Keratinocyte (primary cell): Measurements from ENCODE around the gene C14orf93. TPM values are rescaled to one million over a fixed set of nuclear protein-coding genes. Genes with fewer than 3 reads are reported as not detected.

Experiments
- DNase-seq: peaks from one replicate; pipeline ENCODE4 v3.0.0-alpha.2; 2011; ENCODE audit warnings: low read depth, missing footprints, low spot score
- FAIRE-seq: peaks from 2 replicates; lab custom pipeline; 2011; peaks lifted over from hg19 to GRCh38; lab: Jason Lieb, UNC
- H2AFZ ChIP-seq: 2 replicates; pipeline ENCODE4 v1.6.0; 2012; ENCODE audit warnings: low read length, control low read depth, inconsistent platforms; ENCODE audit not compliant: control insufficient read depth
- H3K27ac ChIP-seq: 2 replicates; pipeline ENCODE4 v1.5.1; 2011; ENCODE audit warnings: low read length; ENCODE audit not compliant: control insufficient read depth, insufficient read depth
- H3K27me3 ChIP-seq: 3 replicates; pipeline ENCODE4 v1.6.0; 2011; ENCODE audit warnings: low read length; ENCODE audit not compliant: control insufficient read depth, insufficient read depth; ENCODE audit errors: extremely low read depth
- H3K36me3 ChIP-seq, 2 experiments: 2 replicates in 1 of 2; 3 replicates in 1 of 2; pipeline ENCODE4 v1.5.1; 2011; ENCODE audit warnings: low read length in 2 of 2, mild to moderate bottlenecking in 1 of 2; ENCODE audit not compliant: control insufficient read depth in 2 of 2, insufficient read depth in 2 of 2; ENCODE audit errors: extremely low read depth in 1 of 2
- H3K4me1 ChIP-seq: 3 replicates; pipeline ENCODE4 v1.5.1; 2011; ENCODE audit warnings: low read length; ENCODE audit not compliant: control insufficient read depth, insufficient read depth; ENCODE audit errors: extremely low read depth
- H3K4me2 ChIP-seq: 3 replicates; pipeline ENCODE4 v1.6.0; 2011; ENCODE audit warnings: low read depth, low read length; ENCODE audit not compliant: control insufficient read depth, insufficient read depth; ENCODE audit errors: extremely low read depth
- H3K4me3 ChIP-seq, 3 experiments: fragments of 200-600 bp in 1 of 3; sonication (generic) in 1 of 3; 2 replicates in 2 of 3; 3 replicates in 1 of 3; pipeline ENCODE4 v1.5.1; 2011 to 2016; ENCODE audit warnings: low read length in 3 of 3, mild to moderate bottlenecking in 3 of 3, control low read depth in 2 of 3, inconsistent platforms in 1 of 3, low read depth in 1 of 3, mixed read lengths in 1 of 3, mixed run types in 1 of 3, moderate library complexity in 1 of 3; ENCODE audit not compliant: control insufficient read depth in 2 of 3, insufficient read depth in 2 of 3; ENCODE audit errors: extremely low read depth in 1 of 3
- H3K79me2 ChIP-seq: 2 replicates; pipeline ENCODE4 v1.6.0; 2012; ENCODE audit warnings: low read length; ENCODE audit not compliant: control insufficient read depth, insufficient read depth
- H3K9ac ChIP-seq: 3 replicates; pipeline ENCODE4 v1.6.0; 2011; ENCODE audit warnings: low read length; ENCODE audit not compliant: control insufficient read depth, insufficient read depth; ENCODE audit errors: extremely low read depth
- H3K9me1 ChIP-seq: 3 replicates; pipeline ENCODE4 v1.6.0; 2011; ENCODE audit warnings: low read length; ENCODE audit not compliant: control insufficient read depth, insufficient read depth; ENCODE audit errors: extremely low read depth
- H3K9me3 ChIP-seq: 2 replicates; pipeline ENCODE4 v1.5.1; 2012; ENCODE audit warnings: low read depth, low read length; ENCODE audit not compliant: control insufficient read depth
- H4K20me1 ChIP-seq: 3 replicates; pipeline ENCODE4 v1.6.0; 2011; ENCODE audit warnings: low read length; ENCODE audit not compliant: control insufficient read depth, insufficient read depth; ENCODE audit errors: extremely low read depth
- CTCF ChIP-seq, 3 experiments: IDR thresholded peaks in 1 of 3; conservative IDR thresholded peaks in 1 of 3; optimal IDR thresholded peaks in 1 of 3; 2 replicates in 2 of 3; 3 replicates in 1 of 3; pipeline versions ENCODE3 to v1.5.1; 2011; ENCODE audit warnings: low read length in 3 of 3, mild to moderate bottlenecking in 3 of 3, moderate library complexity in 2 of 3, control low read depth in 1 of 3, inconsistent platforms in 1 of 3; ENCODE audit not compliant: insufficient read depth in 2 of 3; ENCODE audit errors: extremely low read depth in 1 of 3
- EZH2 ChIP-seq: IDR thresholded peaks from one replicate; pipeline ENCODE4 v1.6.1; 2012; ENCODE audit warnings: inconsistent platforms, mild to moderate bottlenecking, low read length, moderate library complexity
- dilution Hi-C: fragments of 300-500 bp; cut with MboI; formaldehyde crosslinking; loops from one replicate; pipeline ENCODE4 v1.7.0; 2020; ENCODE audit warnings: low sequenced_read_pairs; ENCODE audit not compliant: extremely low pct_ligation_motif_present
- polyA plus RNA-seq, 5 experiments: library from polyadenylated mRNA; depleted of rRNA in 3 of 5; stranded (reverse) in 3 of 5; stranded (forward) in 1 of 5; unstranded in 1 of 5; fragments of >200 nt; gene quantifications; 1 replicate in 1 of 5; 2 replicates in 3 of 5; 3 replicates in 1 of 5; pipeline versions ENCODE4 v1.2.1 to v1.2.3, GENCODE V29; 2011 to 2012; ENCODE audit warnings: missing spikeins in 2 of 5, low read depth in 1 of 5, low replicate concordance in 1 of 5

The C14orf93 gene
- polyA plus RNA-seq, 1 donor (not counting 4 experiments of a cell fraction or from before 2014, with no cell fraction given) = 7.7 TPM

GRCh38 chr14:23023795-23024152 lies 13.8 kb upstream of the C14orf93 start:
- FAIRE-seq (no peak), DNase-seq (no peak)
- Histone ChIP-seq H4K20me1 (no peaks in the 10 kb centered on the region), H2AFZ (no peak overlapping the region), H3K9ac (no peak overlapping the region), H3K9me1 (no peaks in the 10 kb centered on the region), H3K27ac (no peak overlapping the region), H3K4me3 (no peak overlapping the region), H3K36me3 (peaks cover 8 to 9% of the 10 kb centered on the region in 2 experiments), H3K27me3 (no peaks in the 10 kb centered on the region), H3K79me2 (peaks cover 2% of the 10 kb centered on the region), H3K4me2 (no peak overlapping the region), H3K9me3 (no peaks in the 10 kb centered on the region), H3K4me1 (no peaks in the 10 kb centered on the region)
- dilution Hi-C loops = no loop called here
- TF ChIP-seq EZH2 (no peak), CTCF (optimal IDR thresholded peaks at IDR 0.05 in 1 of 3, IDR thresholded peaks at IDR 0.05 in 1 of 3, conservative IDR thresholded peaks at IDR 0.05 in 1 of 3; ENCODE audit: extremely low read depth in 1 of 3, insufficient read depth in 2 of 3, low read length in 3 of 3) (no peak)

GRCh38 chr14:23023022-23023794 lies 13.3 kb upstream of the C14orf93 start:
- Histone ChIP-seq H3K79me2 (no peaks in the 10 kb centered on the region), H3K4me2 (no peak overlapping the region), H3K9me1 (no peaks in the 10 kb centered on the region), H3K9ac (no peak overlapping the region), H3K36me3 (peaks cover 8% of the 10 kb centered on the region in 2 experiments), H3K4me3 (no peak overlapping the region), H2AFZ (no peak overlapping the region), H3K4me1 (no peaks in the 10 kb centered on the region), H3K27me3 (no peaks in the 10 kb centered on the region), H3K27ac (no peak overlapping the region), H3K9me3 (no peaks in the 10 kb centered on the region), H4K20me1 (no peaks in the 10 kb centered on the region)
- no peak for DNase-seq
- TF ChIP-seq CTCF (optimal IDR thresholded peaks at IDR 0.05 in 1 of 3, IDR thresholded peaks at IDR 0.05 in 1 of 3, conservative IDR thresholded peaks at IDR 0.05 in 1 of 3; ENCODE audit: extremely low read depth in 1 of 3, insufficient read depth in 2 of 3, low read length in 3 of 3) (no peak), EZH2 (no peak)
- FAIRE-seq = no peak
- dilution Hi-C loops = no loop called here
